Measurements from ENCODE around the gene DTD2. TPM values are rescaled to one million over a fixed set of nuclear protein-coding genes. Genes with fewer than 3 reads are reported as not detected.

Gene DTD2
- total and polyA plus RNA-seq, 2 experiments from 2014 or later: 13.7 to 49.2 TPM

- Histone ChIP-seq H3K27ac (no peak overlapping the region), H3K9me2 (replicated peaks; ENCODE audit: insufficient read depth) (no peaks in the 10 kb centered on the region), H3K27me3 (no peaks in the 10 kb centered on the region), H3K9me3 (ENCODE audit: low read depth) (no peaks in the 10 kb centered on the region), H3K36me3 (replicated peaks; ENCODE audit: insufficient read depth, low read depth) (no peaks in the 10 kb centered on the region), H4K20me1 (ENCODE audit: insufficient read depth, poor library complexity, severe bottlenecking) (no peaks in the 10 kb centered on the region), H2AFZ (no peak overlapping the region), H3K4me3 (no peak overlapping the region), H3K4me2 (no peak overlapping the region), H3K79me2 (peaks cover 14% of the 10 kb centered on the region), H3K4me1 (ENCODE audit: insufficient read depth) (no peaks in the 10 kb centered on the region)
- WGBS (ENCODE audit: low lambda C conversion rate, missing lambda C conversion rate): 66% methylated on average over 2 of the region's 2 CpGs
- DNase-seq (ENCODE audit: low spot score): peak; percentile 33
- TF ChIP-seq EZH2phosphoT487 (IDR thresholded peaks at IDR 0.05; ENCODE audit: low read depth, severe bottlenecking, unreplicated experiment) (no peak), CTCF (IDR thresholded peaks at IDR 0.05; ENCODE audit: poor library complexity) (peak; percentile 52)
These were observed 7.2 kb downstream of the DTD2 start for GRCh38 chr14:31449971-31450610.

DNA sequence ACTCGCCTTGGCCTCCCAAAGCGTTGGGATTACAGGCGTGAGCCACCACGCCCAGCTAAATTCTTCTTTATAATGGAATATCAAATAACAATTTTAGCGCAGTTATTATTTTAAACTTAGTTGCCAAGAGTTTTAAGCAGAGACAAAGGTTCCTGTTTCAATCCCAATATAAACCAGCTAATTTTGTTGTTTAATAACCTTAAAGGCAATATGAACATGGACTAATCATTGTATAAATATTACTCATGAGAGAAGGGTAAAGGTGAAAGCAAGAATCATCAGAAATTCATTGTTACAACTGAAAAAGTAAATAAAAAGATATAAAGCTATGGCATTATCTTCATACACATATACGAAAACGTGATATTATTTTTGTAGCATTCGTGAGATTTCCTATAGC lies 8.2 kb downstream of the DTD2 start:
- Histone ChIP-seq H3K36me3 (replicated peaks; ENCODE audit: insufficient read depth, low read depth) (no peaks in the 10 kb centered on the region), H3K79me2 (peaks cover 5% of the 10 kb centered on the region), H3K4me2 (no peak overlapping the region), H3K9me2 (replicated peaks; ENCODE audit: insufficient read depth) (no peaks in the 10 kb centered on the region), H4K20me1 (ENCODE audit: insufficient read depth, poor library complexity, severe bottlenecking) (no peaks in the 10 kb centered on the region), H3K9me3 (ENCODE audit: low read depth) (no peaks in the 10 kb centered on the region), H3K27me3 (no peaks in the 10 kb centered on the region), H2AFZ (no peak overlapping the region), H3K4me3 (no peak overlapping the region), H3K4me1 (ENCODE audit: insufficient read depth) (no peaks in the 10 kb centered on the region), H3K27ac (no peak overlapping the region)
- WGBS (ENCODE audit: low lambda C conversion rate, missing lambda C conversion rate): 86% methylated on average over 8 of the region's 8 CpGs
- DNase-seq (ENCODE audit: low spot score): no peak
- TF ChIP-seq EZH2phosphoT487 (IDR thresholded peaks at IDR 0.05; ENCODE audit: low read depth, severe bottlenecking, unreplicated experiment) (no peak), CTCF (IDR thresholded peaks at IDR 0.05; ENCODE audit: poor library complexity) (no peak), EZH2 (IDR thresholded peaks at IDR 0.05; ENCODE audit: borderline replicate concordance) (no peak)

DNA sequence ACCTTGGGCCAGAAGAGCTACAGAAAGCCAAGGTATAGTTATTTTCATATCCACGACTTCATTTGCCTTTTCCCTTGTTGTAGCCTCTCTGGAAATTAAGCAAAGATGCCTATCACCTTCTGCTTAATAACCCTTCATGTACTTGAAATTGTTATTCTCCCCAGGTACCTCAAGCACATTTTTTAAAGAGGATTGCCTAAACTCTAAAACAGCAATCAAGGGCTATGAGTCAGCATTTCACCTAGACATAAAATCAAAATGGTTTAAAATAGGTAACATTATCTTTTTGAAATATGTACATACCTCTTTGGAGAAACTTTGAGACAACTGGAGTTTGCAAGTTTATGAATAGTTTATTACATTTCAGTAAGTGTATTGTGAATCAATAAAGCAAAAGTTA lies 11.6 kb downstream of the DTD2 start:
- H2AFZ ChIP-seq: no peak overlapping the region
- no peak overlapping the region for H3K27ac ChIP-seq
- no peak overlapping the region for H3K4me2 ChIP-seq
- H3K79me2 ChIP-seq: no peaks in the 10 kb centered on the region
- H3K9me3 ChIP-seq (ENCODE audit: low read depth): no peaks in the 10 kb centered on the region
- no peaks in the 10 kb centered on the region for H3K36me3 ChIP-seq (replicated peaks; ENCODE audit: insufficient read depth, low read depth)
- WGBS (ENCODE audit: low lambda C conversion rate, missing lambda C conversion rate): 85% methylated on average over 1 of the region's 1 CpG
- H4K20me1 ChIP-seq (ENCODE audit: insufficient read depth, poor library complexity, severe bottlenecking): no peaks in the 10 kb centered on the region
- TF ChIP-seq EZH2phosphoT487 (IDR thresholded peaks at IDR 0.05; ENCODE audit: low read depth, severe bottlenecking, unreplicated experiment) (no peak), EZH2 (IDR thresholded peaks at IDR 0.05; ENCODE audit: borderline replicate concordance) (no peak)
- no peak for DNase-seq (ENCODE audit: low spot score)
- no peak overlapping the region for H3K4me3 ChIP-seq
- no peaks in the 10 kb centered on the region for H3K4me1 ChIP-seq (ENCODE audit: insufficient read depth)
- no peaks in the 10 kb centered on the region for H3K27me3 ChIP-seq
- no peaks in the 10 kb centered on the region for H3K9me2 ChIP-seq (replicated peaks; ENCODE audit: insufficient read depth)

GRCh38 chr14:31442284-31442683 lies 15.0 kb downstream of the DTD2 start:
- H3K27ac ChIP-seq: peak overlapping the region; percentile 58
- no peak overlapping the region for H2AFZ ChIP-seq
- no peaks in the 10 kb centered on the region for H3K9me2 ChIP-seq (replicated peaks; ENCODE audit: insufficient read depth)
- H3K36me3 ChIP-seq (replicated peaks; ENCODE audit: insufficient read depth, low read depth): no peaks in the 10 kb centered on the region
- no peaks in the 10 kb centered on the region for H3K79me2 ChIP-seq
- no peak overlapping the region for H3K4me2 ChIP-seq
- no peaks in the 10 kb centered on the region for H3K9me3 ChIP-seq (ENCODE audit: low read depth)
- no peaks in the 10 kb centered on the region for H4K20me1 ChIP-seq (ENCODE audit: insufficient read depth, poor library complexity, severe bottlenecking)
- TF ChIP-seq EZH2 (IDR thresholded peaks at IDR 0.05; ENCODE audit: borderline replicate concordance): no peak
- no peak for TF ChIP-seq EZH2phosphoT487 (IDR thresholded peaks at IDR 0.05; ENCODE audit: low read depth, severe bottlenecking, unreplicated experiment)
- no peak for TF ChIP-seq CTCF (IDR thresholded peaks at IDR 0.05; ENCODE audit: poor library complexity)
- no peaks in the 10 kb centered on the region for H3K27me3 ChIP-seq
- H3K4me3 ChIP-seq: no peak overlapping the region
- WGBS (ENCODE audit: low lambda C conversion rate, missing lambda C conversion rate): 92% methylated on average over 6 of the region's 6 CpGs
- no peaks in the 10 kb centered on the region for H3K4me1 ChIP-seq (ENCODE audit: insufficient read depth)
- DNase-seq (ENCODE audit: low spot score): no peak

Data from hepatocyte (in vitro differentiated cells).